SU-DHL-6 (cell line): ENCODE data around the gene DISP3.

Experiments
- CTCF ChIP-seq: fragments of 200-600 bp; sonication (generic); IDR thresholded peaks from one replicate; pipeline ENCODE4 v1.5.1; 2017; ENCODE audit warnings: antibody characterized with exemption, mild to moderate bottlenecking, low read length, moderate library complexity; ENCODE audit not compliant: insufficient read depth, poor library complexity, severe bottlenecking
- EZH2phosphoT487 ChIP-seq: fragments of 200-600 bp; sonication (generic), shearing (Covaris generic); conservative IDR thresholded peaks from 2 replicates; pipeline ENCODE4 v1.6.1; 2018; ENCODE audit warnings: mild to moderate bottlenecking, antibody characterized with exemption, low read length, moderate library complexity, mixed read lengths

GRCh38 chr1:11529330-11529729 is 50.4 kb downstream of the DISP3 start:
- TF ChIP-seq CTCF (no peak), EZH2phosphoT487 (no peak)
